OCI-LY3 (cell line): ENCODE data around the gene MTHFD2.

ENCODE experiments used
- H2AFZ ChIP-seq: fragments of 200-600, 300-600 bp; shearing (Covaris generic); 2 replicates; pipeline ENCODE4 v1.6.0; 2014; ENCODE audit warnings: antibody characterized with exemption, low read depth, low read length
- H3K27ac ChIP-seq: fragments of 200-600, 300-600 bp; sonication (generic); 2 replicates; pipeline ENCODE4 v1.5.1; 2014; ENCODE audit warnings: mild to moderate bottlenecking, low read length, moderate library complexity, mixed read lengths
- H3K27me3 ChIP-seq: fragments of 200-600, 300-600 bp; sonication (generic); 2 replicates; pipeline ENCODE4 v1.6.1; 2014; ENCODE audit warnings: low read depth, low read length, mixed read lengths
- H3K36me3 ChIP-seq: fragments of 200-600, 300-600 bp; sonication (generic); replicated peaks from 2 replicates; pipeline ENCODE3; 2014; ENCODE audit warnings: low read depth, low read length, mixed read lengths
- H3K4me1 ChIP-seq: fragments of 300-600, 200-600 bp; sonication (generic); 2 replicates; pipeline ENCODE4 v1.6.1; 2014; ENCODE audit warnings: low read length, mixed read lengths
- H3K4me2 ChIP-seq: fragments of 200-600, 300-600 bp; sonication (generic); 2 replicates; pipeline ENCODE4 v1.6.1; 2014; ENCODE audit warnings: low read length, mixed read lengths
- H3K4me3 ChIP-seq: fragments of 300-600, 200-600 bp; sonication (generic); 2 replicates; pipeline ENCODE4 v1.5.1; 2014; ENCODE audit warnings: antibody characterized with exemption, mild to moderate bottlenecking, low read length, moderate library complexity
- H3K79me2 ChIP-seq: fragments of 300-600, 200-600 bp; shearing (Covaris generic); 2 replicates; pipeline ENCODE4 v1.6.1; 2014; ENCODE audit warnings: mild to moderate bottlenecking, low read length, mixed read lengths
- H3K9ac ChIP-seq: fragments of 300-600, 200-600 bp; shearing (Covaris generic); 2 replicates; pipeline ENCODE4 v1.6.0; 2014; ENCODE audit warnings: mild to moderate bottlenecking, low read length, moderate library complexity
- H3K9me3 ChIP-seq: fragments of 200-600, 300-600 bp; shearing (Covaris generic); 2 replicates; pipeline ENCODE4 v1.6.1; 2014; ENCODE audit warnings: low read length, mixed read lengths; ENCODE audit not compliant: insufficient read depth
- H4K20me1 ChIP-seq: fragments of 200-600, 300-600 bp; sonication (generic); 2 replicates; pipeline ENCODE4 v1.6.1; 2016; ENCODE audit warnings: low read length, mixed read lengths; ENCODE audit not compliant: insufficient read depth
- CTCF ChIP-seq: fragments of 200-600, 300-600 bp; sonication (generic); IDR thresholded peaks from 2 replicates; pipeline ENCODE4 v1.5.1; 2014; ENCODE audit warnings: antibody characterized with exemption, low read length, low read depth
- EZH2phosphoT487 ChIP-seq: fragments of 200-600 bp; shearing (Covaris generic); IDR thresholded peaks from 2 replicates; pipeline ENCODE4 v1.6.1; 2018; ENCODE audit warnings: antibody characterized with exemption, mixed run types, low read depth

Gene MTHFD2

GRCh38 chr2:74222300-74222650 is 23.9 kb downstream of the MTHFD2 start:
- no peak overlapping the region for H2AFZ ChIP-seq
- H4K20me1 ChIP-seq = peaks cover 8% of the 10 kb centered on the region
- no peak overlapping the region for H3K27ac ChIP-seq
- H3K4me3 ChIP-seq = no peak overlapping the region
- H3K36me3 ChIP-seq = peaks cover 33% of the 10 kb centered on the region
- no peaks in the 10 kb centered on the region for H3K9me3 ChIP-seq
- no peak overlapping the region for H3K9ac ChIP-seq
- H3K4me1 ChIP-seq = no peaks in the 10 kb centered on the region
- TF ChIP-seq EZH2phosphoT487 (no peak), CTCF (no peak)
- H3K79me2 ChIP-seq = no peaks in the 10 kb centered on the region
- no peak overlapping the region for H3K4me2 ChIP-seq
- no peaks in the 10 kb centered on the region for H3K27me3 ChIP-seq

- Histone ChIP-seq H3K4me2 (no peak overlapping the region), H3K9ac (no peak overlapping the region), H3K4me3 (no peak overlapping the region), H3K27ac (no peak overlapping the region), H4K20me1 (peaks cover 2% of the 10 kb centered on the region; the same call in 1 of the 2 replicates), H3K36me3 (peaks cover 22% of the 10 kb centered on the region), H3K9me3 (no peaks in the 10 kb centered on the region), H3K79me2 (no peaks in the 10 kb centered on the region), H2AFZ (no peak overlapping the region), H3K4me1 (no peaks in the 10 kb centered on the region), H3K27me3 (no peaks in the 10 kb centered on the region)
- TF ChIP-seq CTCF (no peak), EZH2phosphoT487 (no peak)
Measured at GRCh38 chr2:74223941-74224770, 25.7 kb downstream of the MTHFD2 start.

DNA sequence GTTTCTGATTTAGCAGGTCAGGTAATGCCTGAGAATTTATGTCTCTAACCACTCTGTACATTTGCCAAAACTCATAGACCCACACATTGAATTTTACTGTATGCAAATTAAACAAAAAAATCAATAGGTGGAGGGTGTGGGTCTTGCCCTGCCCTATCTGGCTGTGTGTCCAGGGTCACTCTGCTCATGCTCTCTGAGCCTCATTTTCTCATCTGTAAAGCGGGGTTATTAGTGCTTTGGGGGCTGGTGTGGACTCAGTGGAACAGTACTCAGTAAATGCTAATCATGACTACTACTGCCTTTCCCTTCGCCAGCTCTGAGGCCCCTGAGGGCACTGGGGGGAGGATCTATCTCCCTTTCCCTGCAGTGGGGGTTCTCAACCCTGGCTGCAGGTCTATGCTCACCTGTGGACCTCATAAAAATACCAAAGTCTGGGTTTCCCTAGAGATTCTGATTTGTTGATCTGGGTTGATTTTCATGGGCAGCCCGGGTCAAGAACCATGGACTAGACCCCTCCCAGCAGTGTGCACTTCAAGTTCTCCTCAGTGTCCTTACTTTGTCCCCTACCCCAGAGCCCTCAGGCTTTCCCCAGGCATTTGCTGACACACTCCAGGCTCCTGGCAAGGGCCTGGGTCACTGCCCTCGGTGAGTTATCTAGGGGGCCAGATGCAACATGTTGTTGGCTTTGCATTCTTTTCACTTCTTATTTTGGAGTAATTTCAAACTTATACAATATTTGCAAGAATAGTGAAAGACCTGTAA is 27.5 kb downstream of the MTHFD2 start:
- H3K36me3 ChIP-seq = peaks cover 12% of the 10 kb centered on the region
- TF ChIP-seq CTCF = no peak
- no peak for TF ChIP-seq EZH2phosphoT487

GRCh38 chr2:74226648-74227213 is 28.3 kb downstream of the MTHFD2 start:
- H3K27ac ChIP-seq = no peak overlapping the region
- no peaks in the 10 kb centered on the region for H3K9me3 ChIP-seq
- H3K79me2 ChIP-seq = no peaks in the 10 kb centered on the region
- H3K36me3 ChIP-seq = peaks cover 8% of the 10 kb centered on the region
- no peak overlapping the region for H3K9ac ChIP-seq
- no peaks in the 10 kb centered on the region for H4K20me1 ChIP-seq
- H3K4me2 ChIP-seq = no peak overlapping the region
- H3K4me3 ChIP-seq = no peak overlapping the region
- no peak overlapping the region for H2AFZ ChIP-seq
- H3K4me1 ChIP-seq = no peaks in the 10 kb centered on the region
- no peaks in the 10 kb centered on the region for H3K27me3 ChIP-seq
- TF ChIP-seq CTCF (no peak), EZH2phosphoT487 (no peak)

More for the DNA sequence above, 27.5 kb downstream of the MTHFD2 start:
- H3K4me1 ChIP-seq = no peaks in the 10 kb centered on the region
- H3K27me3 ChIP-seq = no peaks in the 10 kb centered on the region
- H3K27ac ChIP-seq = no peak overlapping the region
- H3K9me3 ChIP-seq = no peaks in the 10 kb centered on the region
- H4K20me1 ChIP-seq = no peaks in the 10 kb centered on the region
- H3K4me2 ChIP-seq = no peak overlapping the region
- H3K79me2 ChIP-seq = no peaks in the 10 kb centered on the region
- no peak overlapping the region for H2AFZ ChIP-seq
- no peak overlapping the region for H3K9ac ChIP-seq
- H3K4me3 ChIP-seq = no peak overlapping the region
